Embryonic facial prominence (tissue), 1 donor: ENCODE measurements around the gene DYNC2I2.

Experiments
- DNase-seq: peaks from one replicate; pipeline ENCODE4 v3.0.0-alpha.2; 2016; ENCODE audit errors: extremely low spot score

The DYNC2I2 gene

GRCh38 chr9:128636024-128636390 is 20.6 kb downstream of the DYNC2I2 start:
- no peak for DNase-seq

GRCh38 chr9:128635266-128636023 is 21.2 kb downstream of the DYNC2I2 start:
- no peak for DNase-seq

GRCh38 chr9:128634651-128635262 is 21.9 kb downstream of the DYNC2I2 start:
- DNase-seq, result no peak

- DNase-seq, result no peak
Observed at GRCh38 chr9:128634111-128634510, 22.5 kb downstream of the DYNC2I2 start.

GRCh38 chr9:128633601-128634000 is 23.0 kb downstream of the DYNC2I2 start:
- DNase-seq, result no peak

- no peak for DNase-seq
Observed at GRCh38 chr9:128633057-128633456, 23.6 kb downstream of the DYNC2I2 start.

- DNase-seq, result no peak
Observed at GRCh38 chr9:128632486-128632885, 24.2 kb downstream of the DYNC2I2 start.

GRCh38 chr9:128632066-128632465 is 24.6 kb downstream of the DYNC2I2 start:
- DNase-seq, result no peak

GRCh38 chr9:128631636-128632035 is 25.0 kb downstream of the DYNC2I2 start:
- no peak for DNase-seq

- DNase-seq, result no peak
Observed at GRCh38 chr9:128629852-128630545, 26.6 kb downstream of the DYNC2I2 start.

GRCh38 chr9:128629136-128629535 is 27.5 kb downstream of the DYNC2I2 start:
- DNase-seq, result no peak

- no peak for DNase-seq
Observed at GRCh38 chr9:128628471-128629048, 28.1 kb downstream of the DYNC2I2 start.

GRCh38 chr9:128627906-128628305 is 28.7 kb downstream of the DYNC2I2 start:
- DNase-seq, result no peak

GRCh38 chr9:128627127-128627715 is 29.4 kb downstream of the DYNC2I2 start:
- no peak for DNase-seq

- DNase-seq, result no peak
Observed at GRCh38 chr9:128626181-128626580, 30.5 kb downstream of the DYNC2I2 start.

GRCh38 chr9:128625391-128626146 is 31.1 kb downstream of the DYNC2I2 start:
- no peak for DNase-seq

GRCh38 chr9:128624566-128624965 is 32.1 kb downstream of the DYNC2I2 start:
- no peak for DNase-seq

- DNase-seq, result no peak
Observed at GRCh38 chr9:128621730-128622455, 34.8 kb downstream of the DYNC2I2 start.

- no peak for DNase-seq
Observed at GRCh38 chr9:128619779-128620178, 36.9 kb downstream of the DYNC2I2 start.

GRCh38 chr9:128619127-128619526 is 37.5 kb downstream of the DYNC2I2 start:
- no peak for DNase-seq

- no peak for DNase-seq
Observed at GRCh38 chr9:128617943-128618342, 38.7 kb downstream of the DYNC2I2 start.
